GM18526 (cell line): Measurements from ENCODE around the gene PNLIPRP3.

ENCODE experiments used
- POLR2A ChIP-seq: IDR thresholded peaks from 3 replicates; pipeline ENCODE4 v1.6.1; 2011; ENCODE audit not compliant: insufficient read length; ENCODE audit errors: extremely low read depth

PNLIPRP3 gene

GRCh38 chr10:116475866-116476265 lies 48.2 kb downstream of the PNLIPRP3 start:
- TF ChIP-seq POLR2A, result no peak

GRCh38 chr10:116476461-116476860 lies 48.8 kb downstream of the PNLIPRP3 start:
- TF ChIP-seq POLR2A, result no peak

GRCh38 chr10:116477986-116478664 lies 50.5 kb downstream of the PNLIPRP3 start:
- TF ChIP-seq POLR2A, result no peak

- no peak for TF ChIP-seq POLR2A
Measured at GRCh38 chr10:116486770-116487448, 59.3 kb downstream of the PNLIPRP3 start.

- TF ChIP-seq POLR2A, result no peak
Measured at GRCh38 chr10:116487522-116488430, 60.1 kb downstream of the PNLIPRP3 start.

GRCh38 chr10:116489460-116489859 lies 61.8 kb downstream of the PNLIPRP3 start:
- no peak for TF ChIP-seq POLR2A

- TF ChIP-seq POLR2A, result no peak
Measured at GRCh38 chr10:116490028-116490662, 62.5 kb downstream of the PNLIPRP3 start.

GRCh38 chr10:116504786-116505185 lies 77.1 kb downstream of the PNLIPRP3 start:
- no peak for TF ChIP-seq POLR2A

GRCh38 chr10:116510565-116510964 lies 82.9 kb downstream of the PNLIPRP3 start:
- TF ChIP-seq POLR2A, result no peak

GRCh38 chr10:116511365-116511764 lies 83.7 kb downstream of the PNLIPRP3 start:
- no peak for TF ChIP-seq POLR2A

- TF ChIP-seq POLR2A, result no peak
Measured at GRCh38 chr10:116521424-116522290, 94.0 kb downstream of the PNLIPRP3 start.

- no peak for TF ChIP-seq POLR2A
Measured at GRCh38 chr10:116522803-116523381, 95.2 kb downstream of the PNLIPRP3 start.

GRCh38 chr10:116524736-116525135 lies 97.1 kb downstream of the PNLIPRP3 start:
- TF ChIP-seq POLR2A, result no peak

GRCh38 chr10:116526219-116526618 lies 98.6 kb downstream of the PNLIPRP3 start:
- no peak for TF ChIP-seq POLR2A
